ENCODE results near the gene AARS2. TPM values are rescaled to one million over a fixed set of nuclear protein-coding genes. Genes with fewer than 3 reads are reported as not detected.

AARS2 gene
- total and polyA plus RNA-seq, 9 of the 15 experiments (the other 6 are each of a cell fraction or from before 2014, with no cell fraction given): 0.97 to 34.0 (median 18.3) TPM

GRCh38 chr6:44253307-44254101, 59.6 kb downstream of the AARS2 start (continued):
- TF ChIP-seq ZNF431 (CRISPR knock-in tag; IDR thresholded peaks at IDR 0.05): peak; percentile 66
- no peak for TF ChIP-seq ID3 (CRISPR knock-in tag; IDR thresholded peaks at IDR 0.05)
- 0 out of 2 replicates have a peak, but pooled peaks have one; percentile 24 for TF ChIP-seq ID3 (tag; IDR thresholded peaks at IDR 0.05)
- TF ChIP-seq, protein P1, sequence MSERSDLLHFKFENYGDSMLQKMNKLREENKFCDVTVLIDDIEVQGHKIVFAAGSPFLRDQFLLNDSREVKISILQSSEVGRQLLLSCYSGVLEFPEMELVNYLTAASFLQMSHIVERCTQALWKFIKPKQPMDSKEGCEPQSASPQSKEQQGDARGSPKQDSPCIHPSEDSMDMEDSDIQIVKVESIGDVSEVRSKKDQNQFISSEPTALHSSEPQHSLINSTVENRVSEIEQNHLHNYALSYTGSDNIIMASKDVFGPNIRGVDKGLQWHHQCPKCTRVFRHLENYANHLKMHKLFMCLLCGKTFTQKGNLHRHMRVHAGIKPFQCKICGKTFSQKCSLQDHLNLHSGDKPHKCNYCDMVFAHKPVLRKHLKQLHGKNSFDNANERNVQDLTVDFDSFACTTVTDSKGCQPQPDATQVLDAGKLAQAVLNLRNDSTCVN (CRISPR knock-in tag; IDR thresholded peaks at IDR 0.05): 0 out of 2 replicates have a peak, but pooled peaks have one; percentile 29
- TF ChIP-seq MAZ (CRISPR knock-in tag; conservative IDR thresholded peaks at IDR 0.05 in 1 of 2, IDR thresholded peaks at IDR 0.05 in 1 of 2): 0 out of 4 replicates have a peak, but pooled peaks have one; percentile 12 to 49
- TF ChIP-seq ZNF592 (IDR thresholded peaks at IDR 0.05): peak; percentile 40; the same call in 1 of the 2 replicates
- TF ChIP-seq SETDB1 (IDR thresholded peaks at IDR 0.05; ENCODE audit: low read length): no peak
- 0 out of 2 replicates have a peak, but pooled peaks have one; percentile 27 for TF ChIP-seq FOXP4 (CRISPR knock-in tag; IDR thresholded peaks at IDR 0.05; ENCODE audit: borderline replicate concordance)
- TF ChIP-seq PKNOX1 (IDR thresholded peaks at IDR 0.05): 0 out of 2 replicates have a peak, but pooled peaks have one; percentile 8
- no peak for TF ChIP-seq GATAD2A (IDR thresholded peaks at IDR 0.05)
- TF ChIP-seq, protein P2, sequence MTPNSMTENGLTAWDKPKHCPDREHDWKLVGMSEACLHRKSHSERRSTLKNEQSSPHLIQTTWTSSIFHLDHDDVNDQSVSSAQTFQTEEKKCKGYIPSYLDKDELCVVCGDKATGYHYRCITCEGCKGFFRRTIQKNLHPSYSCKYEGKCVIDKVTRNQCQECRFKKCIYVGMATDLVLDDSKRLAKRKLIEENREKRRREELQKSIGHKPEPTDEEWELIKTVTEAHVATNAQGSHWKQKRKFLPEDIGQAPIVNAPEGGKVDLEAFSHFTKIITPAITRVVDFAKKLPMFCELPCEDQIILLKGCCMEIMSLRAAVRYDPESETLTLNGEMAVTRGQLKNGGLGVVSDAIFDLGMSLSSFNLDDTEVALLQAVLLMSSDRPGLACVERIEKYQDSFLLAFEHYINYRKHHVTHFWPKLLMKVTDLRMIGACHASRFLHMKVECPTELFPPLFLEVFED (CRISPR knock-in tag; conservative IDR thresholded peaks at IDR 0.05): no peak; the same call in 1 of the 2 replicates
- TF ChIP-seq FOXK2 (conservative IDR thresholded peaks at IDR 0.05 in 1 of 2, IDR thresholded peaks at IDR 0.05 in 1 of 2; ENCODE audit: low read depth in 2 of 2): 0 out of 4 replicates have a peak, but pooled peaks of 1 of the 2 experiments have one; percentile 32
- TF ChIP-seq POLR2G (IDR thresholded peaks at IDR 0.05; ENCODE audit: low read depth, low read length): peak; percentile 13; the same call in 1 of the 2 replicates
- 0 out of 2 replicates have a peak, but pooled peaks have one; percentile 16 for TF ChIP-seq SP1 (CRISPR knock-in tag; IDR thresholded peaks at IDR 0.05)
